BLaER1 (cell line): ENCODE data around the gene COL4A1.

Experiments used
- H3K27ac ChIP-seq: shearing (Covaris generic); formaldehyde crosslinking; 2 replicates; pipeline ENCODE4 v1.8.1; 2022
- H3K27me3 ChIP-seq: shearing (Covaris generic); formaldehyde crosslinking; 2 replicates; pipeline ENCODE4 v1.8.1; 2022
- H3K36me3 ChIP-seq: shearing (Covaris generic); formaldehyde crosslinking; 2 replicates; pipeline ENCODE4 v1.8.1; 2022
- H3K4me1 ChIP-seq: shearing (Covaris generic); formaldehyde crosslinking; 2 replicates; pipeline ENCODE4 v1.8.1; 2022
- H3K4me2 ChIP-seq: shearing (Covaris generic); formaldehyde crosslinking; 2 replicates; pipeline ENCODE4 v1.8.1; 2022
- H3K4me3 ChIP-seq: shearing (Covaris generic); formaldehyde crosslinking; 2 replicates; pipeline ENCODE4 v1.8.1; 2022
- H3K9ac ChIP-seq: shearing (Covaris generic); formaldehyde crosslinking; 2 replicates; pipeline ENCODE4 v1.8.1; 2022
- H3K9me3 ChIP-seq: shearing (Covaris generic); formaldehyde crosslinking; 2 replicates; pipeline ENCODE4 v1.8.1; 2022
- H4K20me1 ChIP-seq: shearing (Covaris generic); formaldehyde crosslinking; 2 replicates; pipeline ENCODE4 v1.8.1; 2022
- Cebpa-rat ChIP-seq: shearing (Covaris generic); IDR thresholded peaks from 2 replicates; pipeline ENCODE4 v1.8.1; 2022

Gene COL4A1

GRCh38 chr13:110297011-110297410 lies 9.9 kb downstream of the COL4A1 start:
- Histone ChIP-seq H3K27me3 (peaks cover 5% of the 10 kb centered on the region; the same call in 1 of the 2 replicates), H3K9me3 (no peaks in the 10 kb centered on the region), H3K27ac (no peak overlapping the region), H3K9ac (no peak overlapping the region), H3K36me3 (no peaks in the 10 kb centered on the region), H3K4me2 (no peak overlapping the region), H4K20me1 (no peaks in the 10 kb centered on the region), H3K4me1 (peaks cover 10% of the 10 kb centered on the region), H3K4me3 (no peak overlapping the region)
- no peak for TF ChIP-seq Cebpa-rat

GRCh38 chr13:110294622-110295021 lies 12.3 kb downstream of the COL4A1 start:
- Histone ChIP-seq H3K27me3 (0 out of 2 replicates have a peak, but pooled peaks cover 5% of the 10 kb centered on the region), H4K20me1 (no peaks in the 10 kb centered on the region), H3K4me2 (no peak overlapping the region), H3K9ac (no peak overlapping the region), H3K9me3 (no peaks in the 10 kb centered on the region), H3K36me3 (no peaks in the 10 kb centered on the region), H3K4me1 (peaks cover 10% of the 10 kb centered on the region), H3K4me3 (no peak overlapping the region), H3K27ac (no peak overlapping the region)
- no peak for TF ChIP-seq Cebpa-rat

- Histone ChIP-seq H3K27ac (no peak overlapping the region), H3K9me3 (no peaks in the 10 kb centered on the region), H3K4me1 (peaks cover 10% of the 10 kb centered on the region), H3K4me3 (no peak overlapping the region), H3K27me3 (0 out of 2 replicates have a peak, but pooled peaks cover 5% of the 10 kb centered on the region), H3K9ac (no peak overlapping the region), H3K4me2 (no peak overlapping the region), H3K36me3 (no peaks in the 10 kb centered on the region), H4K20me1 (no peaks in the 10 kb centered on the region)
- no peak for TF ChIP-seq Cebpa-rat
Observed at GRCh38 chr13:110294146-110294545, 12.8 kb downstream of the COL4A1 start.

GRCh38 chr13:110293649-110294048 lies 13.3 kb downstream of the COL4A1 start:
- H3K4me3 ChIP-seq: no peak overlapping the region

GRCh38 chr13:110293037-110293436 lies 13.9 kb downstream of the COL4A1 start:
- Histone ChIP-seq H3K4me3 (no peak overlapping the region), H3K27me3 (no peaks in the 10 kb centered on the region), H3K9me3 (no peaks in the 10 kb centered on the region), H3K36me3 (no peaks in the 10 kb centered on the region), H3K4me1 (peaks cover 5% of the 10 kb centered on the region), H4K20me1 (no peaks in the 10 kb centered on the region), H3K9ac (no peak overlapping the region), H3K4me2 (no peak overlapping the region), H3K27ac (no peak overlapping the region)
- TF ChIP-seq Cebpa-rat: no peak

More at GRCh38 chr13:110293649-110294048, 13.3 kb downstream of the COL4A1 start:
- Histone ChIP-seq H3K9me3 (no peaks in the 10 kb centered on the region), H3K27me3 (0 out of 2 replicates have a peak, but pooled peaks cover 2% of the 10 kb centered on the region), H3K27ac (no peak overlapping the region), H4K20me1 (no peaks in the 10 kb centered on the region), H3K4me2 (no peak overlapping the region), H3K36me3 (no peaks in the 10 kb centered on the region), H3K9ac (no peak overlapping the region), H3K4me1 (peaks cover 6% of the 10 kb centered on the region)
- no peak for TF ChIP-seq Cebpa-rat

- no peak for TF ChIP-seq Cebpa-rat
- H3K9me3 ChIP-seq: no peaks in the 10 kb centered on the region
Observed at GRCh38 chr13:110291286-110291685, 15.7 kb downstream of the COL4A1 start.

GRCh38 chr13:110290826-110291225 lies 16.1 kb downstream of the COL4A1 start:
- H3K4me2 ChIP-seq: no peak overlapping the region
- H3K36me3 ChIP-seq: no peaks in the 10 kb centered on the region
- no peaks in the 10 kb centered on the region for H4K20me1 ChIP-seq
- H3K27me3 ChIP-seq: no peaks in the 10 kb centered on the region
- no peak overlapping the region for H3K4me3 ChIP-seq
- H3K27ac ChIP-seq: no peak overlapping the region
- peaks cover 20% of the 10 kb centered on the region for H3K4me1 ChIP-seq
- no peak for TF ChIP-seq Cebpa-rat
- H3K9ac ChIP-seq: no peak overlapping the region
- H3K9me3 ChIP-seq: no peaks in the 10 kb centered on the region

More at GRCh38 chr13:110291286-110291685, 15.7 kb downstream of the COL4A1 start:
- Histone ChIP-seq H4K20me1 (no peaks in the 10 kb centered on the region), H3K27ac (no peak overlapping the region), H3K36me3 (no peaks in the 10 kb centered on the region), H3K4me3 (no peak overlapping the region), H3K4me1 (peaks cover 20% of the 10 kb centered on the region), H3K9ac (no peak overlapping the region), H3K4me2 (no peak overlapping the region), H3K27me3 (no peaks in the 10 kb centered on the region)

GRCh38 chr13:110290153-110290552 lies 16.8 kb downstream of the COL4A1 start:
- no peaks in the 10 kb centered on the region for H3K36me3 ChIP-seq
- no peak for TF ChIP-seq Cebpa-rat
- no peak overlapping the region for H3K27ac ChIP-seq
- no peaks in the 10 kb centered on the region for H3K27me3 ChIP-seq
- no peak overlapping the region for H3K4me3 ChIP-seq
- no peaks in the 10 kb centered on the region for H4K20me1 ChIP-seq
- H3K4me2 ChIP-seq: no peak overlapping the region
- H3K9me3 ChIP-seq: no peaks in the 10 kb centered on the region
- H3K9ac ChIP-seq: no peak overlapping the region
- H3K4me1 ChIP-seq: peaks cover 20% of the 10 kb centered on the region

- Histone ChIP-seq H4K20me1 (no peaks in the 10 kb centered on the region), H3K4me1 (peaks cover 20% of the 10 kb centered on the region), H3K4me3 (no peak overlapping the region), H3K9ac (no peak overlapping the region), H3K9me3 (no peaks in the 10 kb centered on the region), H3K27ac (no peak overlapping the region), H3K36me3 (no peaks in the 10 kb centered on the region), H3K4me2 (no peak overlapping the region), H3K27me3 (no peaks in the 10 kb centered on the region)
- no peak for TF ChIP-seq Cebpa-rat
Observed at GRCh38 chr13:110289661-110290060, 17.3 kb downstream of the COL4A1 start.

- TF ChIP-seq Cebpa-rat: no peak
- no peaks in the 10 kb centered on the region for H4K20me1 ChIP-seq
- no peak overlapping the region for H3K4me3 ChIP-seq
- H3K4me2 ChIP-seq: no peak overlapping the region
- H3K9me3 ChIP-seq: no peaks in the 10 kb centered on the region
- H3K27ac ChIP-seq: no peak overlapping the region
- peaks cover 20% of the 10 kb centered on the region for H3K4me1 ChIP-seq
- H3K9ac ChIP-seq: no peak overlapping the region
- H3K36me3 ChIP-seq: no peaks in the 10 kb centered on the region
- H3K27me3 ChIP-seq: no peaks in the 10 kb centered on the region
Observed at GRCh38 chr13:110289174-110289573, 17.8 kb downstream of the COL4A1 start.
